ENCODE measurements around the gene SALL3. TPM values are rescaled to one million over a fixed set of nuclear protein-coding genes. Genes with fewer than 3 reads are reported as not detected.

The SALL3 gene
- total and polyA plus RNA-seq, 2 donors (not counting 3 experiments of a cell fraction or from before 2014, with no cell fraction given): not detected

DNA sequence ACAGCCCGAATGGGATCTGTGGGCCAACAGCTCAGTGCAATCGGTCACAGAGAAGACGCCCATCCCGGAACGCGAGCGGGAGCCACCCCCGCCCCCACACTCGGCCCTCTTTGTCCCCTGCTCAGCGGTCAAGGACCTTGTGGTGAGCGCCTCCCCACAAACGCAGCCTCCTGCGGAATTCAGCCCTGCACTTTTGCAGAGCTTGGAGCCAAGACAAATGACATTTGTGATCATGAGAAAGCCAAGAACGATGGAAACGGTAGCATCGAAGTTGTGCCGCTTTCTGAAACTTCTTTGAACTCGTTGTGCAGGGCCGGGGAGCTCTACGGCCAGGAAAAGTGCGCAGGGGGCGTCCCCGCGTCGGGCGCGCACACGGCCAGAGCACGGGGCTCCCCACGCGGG lies 6.7 kb upstream of the SALL3 start:
- ChIA-PET POLR2A (no interaction called here), CTCF (no interaction called here)

DNA sequence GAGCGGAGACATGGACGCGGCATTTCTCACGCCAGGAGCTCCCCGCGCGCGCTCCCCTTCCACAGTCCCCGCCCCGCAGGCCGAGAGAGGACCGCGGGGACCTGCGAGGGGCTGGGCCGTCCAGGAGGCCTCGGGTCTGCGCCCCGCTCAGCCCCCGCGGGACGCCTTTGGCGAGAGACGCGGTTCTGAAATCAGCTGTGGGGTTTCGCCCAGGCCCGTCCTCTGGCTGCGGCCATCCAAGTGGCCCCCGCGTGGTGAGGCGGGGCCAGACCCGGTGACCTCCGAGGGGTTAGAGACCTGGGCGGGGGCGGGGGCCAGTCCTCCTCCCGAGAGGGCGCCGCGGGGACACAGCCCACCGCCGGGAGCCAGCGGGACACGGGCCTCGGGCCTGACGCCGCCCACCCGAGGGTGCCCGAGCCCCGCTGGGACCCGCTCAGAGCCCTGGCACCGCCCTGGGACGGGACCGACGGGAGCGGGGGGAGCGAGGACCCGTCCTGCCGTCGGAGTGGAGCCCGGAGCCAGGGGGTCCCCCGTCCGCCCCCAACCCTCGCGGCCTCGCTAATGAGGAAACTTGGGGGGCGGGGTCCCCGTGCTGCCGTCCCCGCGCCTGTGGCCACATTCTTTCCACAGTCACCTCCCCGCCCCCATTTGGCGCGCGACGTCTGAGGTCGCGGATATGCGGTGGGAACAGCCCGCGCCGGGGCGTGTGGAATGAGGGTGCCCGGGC lies 6.1 kb upstream of the SALL3 start:
- TF ChIP-seq EZH2 (IDR thresholded peaks at IDR 0.05; ENCODE audit: borderline replicate concordance, low read depth, low read length, severe bottlenecking): peak; percentile 63
- no peak for TF ChIP-seq JUN (IDR thresholded peaks at IDR 0.05; ENCODE audit: borderline replicate concordance, insufficient read depth, insufficient read length, low read depth)
- H3K9me1 ChIP-seq (replicated peaks; ENCODE audit: control insufficient read depth, extremely low read depth, insufficient read depth, low read length): no peaks in the 10 kb centered on the region
- dilution Hi-C loops (cut with MboI; ENCODE audit: extremely low pct_ligation_motif_present, low sequenced_read_pairs) (no loop called here), intact Hi-C loops (cut with micrococcal nuclease) (no loop called here)
- no peak overlapping the region for H2AFZ ChIP-seq (ENCODE audit: low read depth, low read length)
- no peaks in the 10 kb centered on the region for H3K9me3 ChIP-seq (replicated peaks; ENCODE audit: control insufficient read depth, insufficient read depth, low read length)
- peaks cover 2% of the 10 kb centered on the region for H4K20me1 ChIP-seq (replicated peaks; ENCODE audit: control insufficient read depth, extremely low read depth, insufficient read depth, low read length)
- H3K4me2 ChIP-seq (ENCODE audit: insufficient read depth, low read length): no peak overlapping the region
- ChIA-PET CTCF (no interaction called here), POLR2A (no interaction called here)
- no peak overlapping the region for H3K9ac ChIP-seq (replicated peaks; ENCODE audit: extremely low read depth, insufficient read depth, low read length)
- no peaks in the 10 kb centered on the region for H3K36me3 ChIP-seq (ENCODE audit: control insufficient read depth in 2 of 2, extremely low read depth in 1 of 2, insufficient read depth in 2 of 2, low read length in 2 of 2)
- FAIRE-seq (no peak), DNase-seq (ENCODE audit: low read depth, low spot score) (no peak)
- H3K4me3 ChIP-seq (replicated peaks in 1 of 3; ENCODE audit: insufficient read depth in 1 of 3, low read depth in 1 of 3, low read length in 3 of 3): no peak overlapping the region
- no peaks in the 10 kb centered on the region for H3K79me2 ChIP-seq (ENCODE audit: control insufficient read depth, insufficient read depth, low read length)
- no TSS peak for BruUV-seq (replicated peaks)
- H3K4me1 ChIP-seq (ENCODE audit: control insufficient read depth, extremely low read depth, insufficient read depth, low read length): no peaks in the 10 kb centered on the region
- peaks cover 56 to 60% of the 10 kb centered on the region in 2 experiments for H3K27me3 ChIP-seq (ENCODE audit: control insufficient read depth in 2 of 2, insufficient read depth in 2 of 2, low read length in 2 of 2)
- H3K27ac ChIP-seq (ENCODE audit: insufficient read depth, low read depth, low read length): no peak overlapping the region

More for the DNA sequence above, 6.7 kb upstream of the SALL3 start:
- no peak overlapping the region for H3K27ac ChIP-seq (ENCODE audit: insufficient read depth, low read depth, low read length)
- no TSS peak for BruUV-seq (replicated peaks)
- no peak overlapping the region for H3K4me3 ChIP-seq (replicated peaks in 1 of 3; ENCODE audit: insufficient read depth in 1 of 3, low read depth in 1 of 3, low read length in 3 of 3)
- H2AFZ ChIP-seq (ENCODE audit: low read depth, low read length): no peak overlapping the region
- TF ChIP-seq MYC (IDR thresholded peaks at IDR 0.05; ENCODE audit: low read depth, low read length) (no peak), POLR2A (IDR thresholded peaks at IDR 0.05; ENCODE audit: low read depth, low read length) (no peak)
- DNase-seq (ENCODE audit: low read depth, low spot score) (no peak), FAIRE-seq (no peak)
- no peaks in the 10 kb centered on the region for H3K9me3 ChIP-seq (replicated peaks; ENCODE audit: control insufficient read depth, insufficient read depth, low read length)
- H3K4me2 ChIP-seq (ENCODE audit: insufficient read depth, low read length): no peak overlapping the region
- H3K9ac ChIP-seq (replicated peaks; ENCODE audit: extremely low read depth, insufficient read depth, low read length): no peak overlapping the region
- dilution Hi-C loops (cut with MboI; ENCODE audit: extremely low pct_ligation_motif_present, low sequenced_read_pairs) (no loop called here), intact Hi-C loops (cut with micrococcal nuclease) (no loop called here)
- H3K4me1 ChIP-seq (ENCODE audit: control insufficient read depth, extremely low read depth, insufficient read depth, low read length): no peaks in the 10 kb centered on the region
- peaks cover 52 to 54% of the 10 kb centered on the region in 2 experiments for H3K27me3 ChIP-seq (ENCODE audit: control insufficient read depth in 2 of 2, insufficient read depth in 2 of 2, low read length in 2 of 2)
- H3K79me2 ChIP-seq (ENCODE audit: control insufficient read depth, insufficient read depth, low read length): no peaks in the 10 kb centered on the region
- peaks cover 2% of the 10 kb centered on the region for H4K20me1 ChIP-seq (replicated peaks; ENCODE audit: control insufficient read depth, extremely low read depth, insufficient read depth, low read length)
- no peaks in the 10 kb centered on the region for H3K36me3 ChIP-seq (ENCODE audit: control insufficient read depth in 2 of 2, extremely low read depth in 1 of 2, insufficient read depth in 2 of 2, low read length in 2 of 2)
- H3K9me1 ChIP-seq (replicated peaks; ENCODE audit: control insufficient read depth, extremely low read depth, insufficient read depth, low read length): no peaks in the 10 kb centered on the region

Measured in endothelial cell of umbilical vein (primary cell).